Mucosa of gallbladder (tissue), 1 donor: Measurements from ENCODE around the gene STOX2. TPM values are rescaled to one million over a fixed set of nuclear protein-coding genes. Genes with fewer than 3 reads are reported as not detected.

ENCODE experiments used
- DNase-seq: peaks from one replicate; pipeline ENCODE4 v3.0.0-alpha.2; 2020; ENCODE audit warnings: low spot score
- total RNA-seq: library from RNA; stranded (reverse); gene quantifications from one replicate; pipeline ENCODE4 v1.2.1, GENCODE V29; 2021
- donor health status: DM: no; HTN: no; CAD: no.

STOX2 gene
- total RNA-seq, result 6.6 TPM

GRCh38 chr4:183905081-183905592 lies at the start of gene STOX2:
Gene STOX2 (plus strand): TSS chr4:183905307. CDS start chr4:183906791, 1,484 bp downstream.
- peak; percentile 61 for DNase-seq

- no peak for DNase-seq
These were observed 49.5 kb upstream of the STOX2 start for GRCh38 chr4:183855323-183856190.

- no peak for DNase-seq
These were observed 48.1 kb upstream of the STOX2 start for GRCh38 chr4:183857040-183857439.

- DNase-seq, result no peak
These were observed 47.0 kb upstream of the STOX2 start for GRCh38 chr4:183858011-183858615.

- DNase-seq, result no peak
These were observed 45.0 kb upstream of the STOX2 start for GRCh38 chr4:183860119-183860518.

- DNase-seq, result no peak
These were observed 44.4 kb upstream of the STOX2 start for GRCh38 chr4:183860731-183861130.

- DNase-seq, result no peak
These were observed 43.7 kb upstream of the STOX2 start for GRCh38 chr4:183861426-183861825.

GRCh38 chr4:183863155-183863825 lies 41.8 kb upstream of the STOX2 start:
- no peak for DNase-seq

GRCh38 chr4:183867247-183867646 lies 37.9 kb upstream of the STOX2 start:
- DNase-seq, result no peak

- DNase-seq, result no peak
These were observed 34.1 kb upstream of the STOX2 start for GRCh38 chr4:183870997-183871396.

- DNase-seq, result no peak
These were observed 33.5 kb upstream of the STOX2 start for GRCh38 chr4:183871581-183871980.

GRCh38 chr4:183872531-183872930 lies 32.6 kb upstream of the STOX2 start:
- no peak for DNase-seq

- DNase-seq, result no peak
These were observed 31.5 kb upstream of the STOX2 start for GRCh38 chr4:183873409-183874185.

GRCh38 chr4:183875251-183875825 lies 29.8 kb upstream of the STOX2 start:
- no peak for DNase-seq

- peak; percentile 71 for DNase-seq
These were observed 28.7 kb upstream of the STOX2 start for GRCh38 chr4:183876268-183876934.

GRCh38 chr4:183878251-183878970 lies 26.7 kb upstream of the STOX2 start:
- no peak for DNase-seq

GRCh38 chr4:183885205-183885720 lies 19.8 kb upstream of the STOX2 start:
- DNase-seq, result no peak

GRCh38 chr4:183887351-183887750 lies 17.8 kb upstream of the STOX2 start:
- no peak for DNase-seq

GRCh38 chr4:183888564-183888963 lies 16.5 kb upstream of the STOX2 start:
- no peak for DNase-seq

GRCh38 chr4:183889190-183889589 lies 15.9 kb upstream of the STOX2 start:
- DNase-seq, result no peak
